Ascending aorta (tissue), 2 donors: ENCODE measurements around the gene RAB40B. TPM values are rescaled to one million over a fixed set of nuclear protein-coding genes. Genes with fewer than 3 reads are reported as not detected.
"Not testable (repeated sequence)": the region's sequence is repeated elsewhere in the genome, so short reads cannot be mapped to it uniquely, and the experiment has no call there.

ENCODE experiments used
- DNase-seq, 2 donors: peaks; one replicate each; pipeline ENCODE4 v3.0.0-alpha.2; 2019; ENCODE audit warnings: low spot score in 2 of 2
- H3K27ac ChIP-seq, 2 donors: fragments of 200-600 bp; sonication (generic); one replicate each; pipeline ENCODE4 v1.5.1; 2016 to 2017; ENCODE audit warnings: mild to moderate bottlenecking in 1 of 2
- H3K27me3 ChIP-seq: fragments of 200-600 bp; sonication (generic); one replicate; pipeline ENCODE4 v1.5.1; 2017
- H3K36me3 ChIP-seq, 2 donors: fragments of 200-600 bp; sonication (generic); one replicate each; pipeline ENCODE4 v1.5.1; 2016
- H3K4me1 ChIP-seq, 2 donors: fragments of 200-600 bp; sonication (generic); one replicate each; pipeline ENCODE4 v1.5.1; 2016 to 2017; ENCODE audit warnings: mild to moderate bottlenecking in 1 of 2
- H3K4me3 ChIP-seq, 2 donors: fragments of 200-600 bp; sonication (generic); one replicate each; pipeline ENCODE4 v1.5.1; 2016 to 2017; ENCODE audit warnings: mild to moderate bottlenecking in 1 of 2
- H3K9me3 ChIP-seq, 2 donors: fragments of 200-600 bp; sonication (generic); one replicate each; pipeline ENCODE4 v1.5.1; 2016
- intact Hi-C: fragments of 100-400 bp; cut with DNase I; formaldehyde crosslinking; loops from one replicate; pipeline ENCODE4 v1.15.1; 2023
- total RNA-seq: library from RNA; depleted of rRNA; stranded (reverse); fragments of >200 nt; gene quantifications from one replicate; pipeline ENCODE4 v1.1.0, GENCODE V29; 2016
- TF ChIP-seq, protein P1 (sequence below), 3 experiments: fragments of 200-600 bp in 2 of 3; fragments of 450-650 bp in 1 of 3; sonication (generic) in 2 of 3; IDR thresholded peaks; one replicate each; pipeline ENCODE4 v1.5.1; 2016 to 2019; ENCODE audit warnings: antibody characterized with exemption in 3 of 3, mild to moderate bottlenecking in 1 of 3, moderate library complexity in 1 of 3

RAB40B gene
- total RNA-seq, 1 donor from 2014 or later = 9.4 TPM

DNA sequence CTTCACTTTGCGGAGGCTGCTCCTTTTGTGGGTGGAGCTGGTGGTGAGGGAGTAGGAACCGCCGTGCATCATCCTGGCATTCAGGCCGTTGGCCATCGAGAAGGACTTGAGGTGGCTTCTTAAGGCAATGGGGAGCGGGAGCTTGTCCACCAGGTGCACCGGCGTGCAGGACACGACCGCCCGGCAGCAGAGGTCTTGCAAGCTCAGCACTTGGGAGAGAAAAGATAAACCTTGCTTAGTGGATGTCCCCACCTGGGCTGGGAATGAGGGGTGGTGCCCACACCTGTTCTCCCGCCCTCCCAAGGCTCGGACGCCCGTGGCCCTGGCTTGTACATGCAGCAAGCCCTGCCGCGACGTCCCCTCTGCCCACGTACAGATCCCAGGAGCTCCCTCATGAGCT is 40.6 kb downstream of the RAB40B start:
- TF ChIP-seq, protein P1, sequence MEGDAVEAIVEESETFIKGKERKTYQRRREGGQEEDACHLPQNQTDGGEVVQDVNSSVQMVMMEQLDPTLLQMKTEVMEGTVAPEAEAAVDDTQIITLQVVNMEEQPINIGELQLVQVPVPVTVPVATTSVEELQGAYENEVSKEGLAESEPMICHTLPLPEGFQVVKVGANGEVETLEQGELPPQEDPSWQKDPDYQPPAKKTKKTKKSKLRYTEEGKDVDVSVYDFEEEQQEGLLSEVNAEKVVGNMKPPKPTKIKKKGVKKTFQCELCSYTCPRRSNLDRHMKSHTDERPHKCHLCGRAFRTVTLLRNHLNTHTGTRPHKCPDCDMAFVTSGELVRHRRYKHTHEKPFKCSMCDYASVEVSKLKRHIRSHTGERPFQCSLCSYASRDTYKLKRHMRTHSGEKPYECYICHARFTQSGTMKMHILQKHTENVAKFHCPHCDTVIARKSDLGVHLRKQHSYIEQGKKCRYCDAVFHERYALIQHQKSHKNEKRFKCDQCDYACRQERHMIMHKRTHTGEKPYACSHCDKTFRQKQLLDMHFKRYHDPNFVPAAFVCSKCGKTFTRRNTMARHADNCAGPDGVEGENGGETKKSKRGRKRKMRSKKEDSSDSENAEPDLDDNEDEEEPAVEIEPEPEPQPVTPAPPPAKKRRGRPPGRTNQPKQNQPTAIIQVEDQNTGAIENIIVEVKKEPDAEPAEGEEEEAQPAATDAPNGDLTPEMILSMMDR (IDR thresholded peaks at IDR 0.05) = no peak
- no peak for DNase-seq
- Histone ChIP-seq H3K4me3 (no peak overlapping the region), H3K9me3 (no peaks in the 10 kb centered on the region), H3K36me3 (peaks cover 10 to 15% of the 10 kb centered on the region in 2 donors), H3K27ac (no peak overlapping the region), H3K27me3 (no peaks in the 10 kb centered on the region), H3K4me1 (no peaks in the 10 kb centered on the region)
- intact Hi-C loops = no loop called here

DNA sequence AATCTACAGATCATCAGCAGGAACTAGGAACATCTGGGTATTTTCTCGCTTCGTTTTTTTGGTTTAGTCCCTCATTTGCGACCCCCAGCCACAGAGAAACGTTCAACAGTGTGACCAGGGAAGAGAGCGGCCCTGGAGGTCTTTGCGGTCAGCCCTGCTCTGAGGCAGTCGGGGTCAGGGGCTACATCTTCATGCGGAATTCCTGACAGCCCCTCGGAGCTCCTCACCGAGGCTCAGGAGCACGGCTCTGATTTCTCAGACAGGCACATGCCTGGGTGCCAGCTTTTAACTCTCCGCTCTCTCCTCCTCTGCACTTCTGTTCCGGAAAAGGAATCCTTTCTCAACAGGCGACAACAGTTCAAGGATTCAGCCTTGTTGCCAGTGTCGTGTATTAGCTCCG is 42.2 kb downstream of the RAB40B start:
- Histone ChIP-seq H3K27me3 (no peaks in the 10 kb centered on the region), H3K9me3 (no peaks in the 10 kb centered on the region), H3K27ac (no peak overlapping the region), H3K36me3 (peaks cover 10 to 12% of the 10 kb centered on the region in 2 donors), H3K4me1 (no peaks in the 10 kb centered on the region), H3K4me3 (no peak overlapping the region)
- DNase-seq = no peak
- TF ChIP-seq, protein P1 (IDR thresholded peaks at IDR 0.05) = no peak
- intact Hi-C loops = no loop called here

DNA sequence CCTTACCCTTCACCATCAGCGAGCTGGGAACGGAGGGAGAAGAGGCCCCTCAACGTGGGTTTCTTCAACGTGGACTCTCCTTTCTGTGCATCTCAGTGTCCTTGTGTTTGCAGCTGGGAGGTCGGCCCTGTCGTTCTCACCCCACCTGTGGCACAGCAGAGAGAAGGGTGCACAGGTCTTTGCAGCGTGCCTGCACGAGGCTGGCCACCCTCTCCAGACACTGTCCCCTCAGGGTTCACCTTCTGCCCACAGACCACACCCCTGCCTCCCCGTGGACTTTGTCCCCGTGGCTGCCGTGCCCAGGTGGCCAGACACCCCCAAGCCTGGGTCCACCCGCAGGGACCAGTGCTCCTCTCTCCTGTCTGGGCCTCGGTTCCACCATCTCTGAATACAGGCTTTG is 43.0 kb downstream of the RAB40B start:
- intact Hi-C loops = no loop called here
- Histone ChIP-seq H3K27me3 (no peaks in the 10 kb centered on the region), H3K36me3 (peaks cover 10 to 12% of the 10 kb centered on the region in 2 donors), H3K27ac (no peak overlapping the region), H3K4me1 (no peaks in the 10 kb centered on the region), H3K4me3 (no peak overlapping the region), H3K9me3 (no peaks in the 10 kb centered on the region)
- TF ChIP-seq, protein P1 (IDR thresholded peaks at IDR 0.05) = no peak
- no peak for DNase-seq

DNA sequence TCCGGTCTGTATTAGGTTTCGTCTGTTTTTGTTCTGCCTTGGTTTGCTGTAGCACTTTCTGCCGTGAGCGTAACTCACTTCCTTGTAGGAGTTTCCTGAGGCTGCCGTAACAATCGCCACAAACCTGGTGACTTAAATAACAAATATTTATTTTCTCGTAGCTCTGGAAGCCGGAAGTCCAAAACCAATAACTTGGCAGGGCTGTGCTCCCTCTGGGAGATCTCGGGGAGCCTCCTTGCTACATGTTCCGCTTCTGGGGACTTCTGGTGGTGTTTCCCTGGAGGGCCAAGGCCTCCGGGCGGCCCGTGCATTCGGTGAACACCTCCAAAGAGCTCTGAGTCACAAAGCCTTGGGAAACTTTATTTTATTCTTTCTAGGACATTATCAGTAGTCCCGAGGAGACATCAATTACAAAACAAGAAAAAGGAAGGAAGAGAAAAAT is 43.4 kb downstream of the RAB40B start:
- H3K4me3 ChIP-seq = no peak overlapping the region
- DNase-seq = no peak
- no peaks in the 10 kb centered on the region for H3K27me3 ChIP-seq
- TF ChIP-seq, protein P1 (IDR thresholded peaks at IDR 0.05) = no peak
- intact Hi-C loops = no loop called here
- no peak overlapping the region for H3K27ac ChIP-seq
- H3K4me1 ChIP-seq = no peaks in the 10 kb centered on the region
- peaks cover 10 to 12% of the 10 kb centered on the region in 2 donors for H3K36me3 ChIP-seq
- no peaks in the 10 kb centered on the region for H3K9me3 ChIP-seq

DNA sequence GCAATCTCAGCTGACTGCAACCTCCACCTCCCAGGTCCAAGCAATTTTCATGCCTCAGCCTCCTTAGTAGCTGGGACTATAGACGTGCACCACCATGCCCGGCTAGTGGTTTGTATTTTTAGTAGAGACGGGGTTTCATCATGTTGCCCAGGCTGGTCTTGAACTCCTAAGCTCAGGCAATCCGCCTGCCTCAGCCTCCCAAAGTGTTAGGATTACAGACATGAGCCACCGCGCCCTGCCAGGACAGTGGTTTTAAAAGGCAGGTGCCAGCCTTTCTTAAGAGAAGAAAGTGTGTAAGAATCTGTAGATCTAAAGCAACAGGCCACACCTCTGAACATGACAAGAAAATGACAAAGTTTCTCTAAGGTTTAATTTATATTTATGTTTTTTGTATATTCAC is 43.9 kb downstream of the RAB40B start:
- H3K27me3 ChIP-seq, intact Hi-C loops, H3K9me3 ChIP-seq, H3K4me3 ChIP-seq, DNase-seq, H3K4me1 ChIP-seq, H3K27ac ChIP-seq: not testable (repeated sequence)
- H3K36me3 ChIP-seq = peaks cover 10 to 12% of the 10 kb centered on the region in 2 donors

DNA sequence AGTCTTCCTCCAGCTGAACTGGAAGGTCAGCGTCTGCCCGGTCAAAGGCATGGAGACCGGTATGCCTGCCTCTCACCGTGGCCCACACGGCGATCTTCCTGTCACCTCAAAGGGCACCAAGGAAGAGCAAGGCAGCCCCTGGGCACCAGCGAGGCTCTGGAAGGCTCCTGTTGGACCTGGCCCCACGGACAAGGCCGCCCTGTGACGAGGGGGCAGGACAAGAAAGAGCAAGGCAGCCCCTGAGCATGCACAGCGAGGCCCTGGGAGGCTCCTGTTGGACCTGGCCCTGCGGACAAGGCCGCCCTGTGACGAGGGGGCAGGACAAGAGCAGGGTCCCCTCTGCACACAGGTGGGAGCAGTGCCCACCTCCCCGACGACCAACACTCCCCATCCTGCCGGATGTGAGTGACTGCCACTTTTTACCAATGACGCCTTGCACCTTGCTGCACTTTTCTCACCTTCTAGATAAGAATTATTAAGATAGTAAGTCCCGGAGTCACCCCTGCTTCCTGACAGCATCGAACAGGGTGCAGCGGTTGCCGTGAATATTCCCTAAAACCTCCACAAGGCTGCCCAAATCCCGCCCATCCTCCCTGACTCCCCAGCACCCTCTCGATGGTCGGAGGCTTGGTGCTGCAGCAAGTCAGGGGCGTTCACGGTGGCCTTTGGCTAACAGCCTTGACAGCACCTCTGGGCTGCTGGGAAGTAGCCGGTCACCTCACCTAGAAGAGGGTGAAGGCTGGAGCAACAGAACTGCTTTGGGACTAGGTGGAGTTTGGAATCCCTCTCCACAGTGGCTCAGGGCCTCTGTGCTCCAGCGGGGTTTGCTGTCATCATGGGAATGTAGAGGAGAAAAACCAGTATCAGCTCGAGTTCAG is 44.6 kb downstream of the RAB40B start:
- peaks cover 6 to 10% of the 10 kb centered on the region in 2 donors for H3K36me3 ChIP-seq
- DNase-seq = no peak

More for the DNA sequence above, 44.6 kb downstream of the RAB40B start:
- Histone ChIP-seq H3K4me3 (no peak overlapping the region), H3K4me1 (no peaks in the 10 kb centered on the region), H3K9me3 (no peaks in the 10 kb centered on the region), H3K27me3 (no peaks in the 10 kb centered on the region), H3K27ac (no peak overlapping the region)
- TF ChIP-seq, protein P1 (IDR thresholded peaks at IDR 0.05) = no peak
- intact Hi-C loops = no loop called here
